HG02763 (cell line): ENCODE data around the gene STOX1.
"Not testable (repeated sequence)": the region's sequence is repeated elsewhere in the genome, so short reads cannot be mapped to it uniquely, and the experiment has no call there.

ENCODE experiments used
- ATAC-seq: cut with Tn5 transposase; IDR thresholded peaks from one replicate; pipeline ENCODE4 v1.9.1; 2021; ENCODE audit warnings: mild to moderate bottlenecking, moderate library complexity; ENCODE audit not compliant: unreplicated experiment

Gene STOX1

DNA sequence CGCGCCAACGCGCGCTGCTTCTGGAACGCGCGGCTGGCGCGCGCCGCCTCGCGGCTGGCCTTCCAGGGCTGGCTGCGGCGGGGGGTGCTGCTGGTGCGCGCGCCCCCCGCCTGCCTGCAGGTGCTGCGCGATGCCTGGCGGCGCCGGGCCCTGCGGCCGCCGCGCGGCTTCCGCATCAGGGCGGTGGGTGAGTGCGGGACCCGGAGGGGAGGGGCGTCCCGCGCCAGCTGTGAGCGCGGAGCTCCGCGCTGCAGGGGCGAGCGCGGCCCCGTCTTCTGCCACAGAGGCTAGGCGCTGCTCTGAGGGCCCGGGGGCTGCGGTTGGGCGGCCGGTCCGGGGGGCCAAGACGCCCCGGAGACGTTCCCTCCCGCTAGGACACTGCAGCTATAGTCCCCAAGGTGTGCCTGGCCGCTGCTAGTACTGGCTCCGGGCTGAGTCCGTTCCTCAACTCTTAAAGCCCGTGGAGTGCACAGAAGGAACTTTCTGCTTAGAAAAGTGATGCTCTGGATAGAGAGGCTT lies 811 bp downstream of the STOX1 start:
- not testable (repeated sequence) for ATAC-seq

DNA sequence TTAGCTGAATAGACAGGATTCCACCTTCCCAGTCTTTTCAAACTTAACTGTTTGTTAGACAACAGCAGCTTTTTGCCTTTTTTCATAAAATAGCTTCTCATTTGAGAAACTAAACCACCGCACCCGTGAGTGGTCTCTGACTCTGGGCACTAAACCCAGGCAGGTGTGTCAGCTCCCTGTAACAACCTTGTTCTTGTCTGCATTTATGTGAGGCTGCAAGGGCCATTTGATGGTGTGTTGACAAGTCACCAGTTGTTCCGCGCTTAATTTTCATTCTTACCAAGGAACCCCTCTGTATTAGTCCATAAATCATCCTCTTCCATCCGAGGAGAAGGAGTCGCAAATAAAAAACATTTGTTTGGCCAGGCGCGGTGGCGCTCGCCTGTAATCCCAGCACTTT lies 1.5 kb downstream of the STOX1 start:
- no peak for ATAC-seq

DNA sequence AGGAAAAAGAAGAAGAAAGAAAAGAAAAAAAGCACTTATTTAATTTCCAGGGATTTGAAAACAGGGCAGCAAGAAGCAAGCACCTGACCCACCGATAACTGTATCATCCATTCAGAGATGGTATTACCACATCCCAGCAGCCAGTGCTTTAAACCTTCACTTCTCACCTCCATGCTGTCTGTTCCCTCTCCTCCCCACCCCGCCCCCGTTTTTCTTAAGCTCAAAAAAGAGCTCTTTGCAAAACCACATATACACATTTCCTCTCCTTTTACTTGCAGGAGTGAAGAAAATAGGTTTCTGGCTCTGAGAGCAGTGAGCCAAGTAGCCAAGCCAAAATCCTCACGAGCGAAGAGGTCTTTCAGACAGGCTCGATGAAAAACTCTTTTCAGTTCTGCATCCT lies 2.2 kb downstream of the STOX1 start:
- no peak for ATAC-seq

DNA sequence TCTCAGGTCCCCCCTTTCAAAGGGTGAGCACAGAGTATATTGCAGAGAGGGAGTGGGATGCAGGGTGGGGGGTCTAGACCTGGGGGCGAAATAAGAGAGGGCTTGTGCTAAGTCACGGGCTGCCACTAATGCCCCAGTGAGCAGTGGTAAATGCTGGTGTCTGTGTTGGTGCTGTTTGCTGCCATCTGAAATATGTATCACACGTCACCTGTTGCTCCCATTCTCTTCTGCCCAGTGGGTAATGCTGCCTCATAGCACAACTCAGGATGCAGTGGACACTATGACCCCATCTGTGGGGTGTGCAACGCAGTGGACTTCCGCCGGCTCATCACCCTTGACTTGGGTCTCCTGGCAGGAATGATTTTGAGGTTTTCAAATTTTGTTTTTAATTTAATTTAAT lies 2.6 kb downstream of the STOX1 start:
- no peak for ATAC-seq

DNA sequence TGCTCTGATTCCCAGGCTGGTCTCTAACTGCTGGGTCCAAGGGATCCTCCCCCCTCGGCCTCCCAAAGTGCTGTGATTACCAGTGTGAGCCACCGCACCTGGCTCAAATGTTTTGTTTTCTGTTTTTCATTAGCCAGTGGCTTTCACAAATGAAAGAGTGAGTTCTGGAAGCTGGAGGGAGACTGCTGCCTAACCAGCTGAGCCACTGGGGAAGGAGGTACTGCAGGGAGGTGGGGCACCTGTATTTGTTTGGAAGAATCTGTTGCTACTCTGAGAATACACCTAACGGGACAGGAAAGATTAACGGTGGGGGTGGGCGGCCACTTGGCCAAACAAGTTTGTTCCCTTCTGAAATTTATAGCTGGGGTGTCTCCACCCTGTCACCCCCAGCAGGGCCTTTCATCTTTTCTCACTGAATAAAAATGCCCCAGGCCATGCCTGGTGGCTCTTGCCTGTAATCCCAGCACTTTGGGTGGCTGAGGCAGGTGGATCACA lies 4.7 kb downstream of the STOX1 start:
- ATAC-seq = no peak

DNA sequence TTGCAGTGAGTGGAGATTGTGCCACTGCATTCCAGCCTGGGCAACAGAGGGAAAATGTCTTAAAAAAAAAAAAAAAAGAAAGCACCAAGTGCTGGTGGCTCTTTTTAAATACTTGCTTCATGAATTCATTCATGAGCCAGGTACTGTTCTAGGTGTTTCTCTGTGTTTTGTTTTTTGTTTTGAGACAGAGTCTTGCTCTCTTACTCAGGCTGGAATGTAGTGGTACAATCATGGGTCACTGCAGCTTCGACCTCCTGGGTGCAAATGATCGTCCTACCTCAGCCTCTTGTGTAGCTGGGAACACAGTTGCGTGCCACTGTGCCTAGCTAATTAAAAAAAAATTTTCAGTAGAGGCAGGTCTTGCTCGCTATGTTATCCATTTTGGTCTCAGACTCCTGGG lies 5.3 kb downstream of the STOX1 start:
- ATAC-seq = no peak

DNA sequence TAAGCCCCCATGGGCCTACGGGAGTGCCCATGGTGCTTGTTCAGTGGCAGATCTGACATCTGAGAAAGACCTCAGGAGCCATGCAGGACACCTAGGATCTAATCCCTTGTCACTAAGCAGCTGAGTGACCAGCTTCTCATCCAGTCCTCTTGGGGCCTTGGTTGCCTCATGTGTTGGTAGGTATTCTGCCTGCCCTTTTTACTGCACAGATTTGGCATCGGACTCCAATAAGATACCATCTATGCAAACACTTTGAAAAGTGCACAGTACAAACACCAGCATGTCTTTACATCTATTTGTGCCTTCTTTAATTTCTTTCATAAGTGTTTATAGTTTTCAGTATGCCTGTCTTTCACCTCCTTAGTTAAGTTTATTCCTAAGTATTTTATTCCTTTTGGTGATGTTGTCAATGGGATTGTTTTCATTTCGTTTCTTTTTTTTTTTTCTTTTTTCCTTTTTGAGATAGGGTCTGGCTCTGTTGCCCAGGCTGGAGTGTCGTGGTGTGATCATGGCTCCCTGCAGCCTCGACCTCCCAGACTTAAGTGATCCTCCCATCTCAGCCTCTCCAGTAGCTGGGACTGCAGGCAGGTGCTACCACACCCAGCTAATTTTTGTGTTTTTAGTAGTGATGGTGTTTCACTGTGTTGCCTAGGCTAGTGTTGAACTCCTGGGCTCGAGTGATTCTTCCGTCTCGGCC lies 10.4 kb downstream of the STOX1 start:
- no peak for ATAC-seq

DNA sequence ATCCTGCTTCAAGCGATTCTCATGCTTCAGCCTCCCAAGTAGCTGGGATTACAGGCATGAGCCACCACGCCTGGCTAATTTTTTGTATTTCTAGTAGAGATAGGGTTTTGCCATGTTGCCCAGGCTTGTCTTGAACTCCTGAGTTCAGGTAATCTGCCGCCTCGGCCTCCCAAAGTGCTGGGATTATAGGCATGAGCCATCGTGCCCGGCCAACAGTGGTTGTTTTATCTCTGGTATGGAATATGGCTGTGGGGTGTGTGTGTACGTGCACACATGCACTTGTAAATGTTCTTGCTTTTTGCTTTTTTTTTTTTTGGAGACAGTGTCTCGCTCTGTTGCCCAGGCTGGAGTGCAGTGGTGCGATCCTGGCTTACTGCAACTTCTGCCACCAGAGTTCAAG lies 13.3 kb downstream of the STOX1 start:
- not testable (repeated sequence) for ATAC-seq

DNA sequence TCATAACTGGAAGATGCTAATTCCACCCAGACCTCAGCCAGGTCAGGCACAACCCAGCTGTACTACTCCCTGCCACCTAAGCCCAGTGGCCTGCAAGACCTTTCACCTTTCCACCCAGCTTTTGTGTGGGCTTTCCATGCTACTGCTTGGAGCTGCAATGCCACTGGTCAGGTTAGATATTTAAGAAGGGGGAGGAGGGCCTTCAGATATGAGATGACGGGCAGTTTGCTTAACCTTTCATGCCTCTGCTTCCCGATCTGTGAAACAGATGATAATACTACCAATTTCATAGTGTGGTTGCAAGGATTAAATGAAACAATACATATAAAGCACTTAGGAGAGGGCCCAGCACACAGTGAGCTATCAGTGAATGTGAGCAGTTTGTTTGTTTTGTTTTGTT lies 20.9 kb downstream of the STOX1 start:
- ATAC-seq = no peak

DNA sequence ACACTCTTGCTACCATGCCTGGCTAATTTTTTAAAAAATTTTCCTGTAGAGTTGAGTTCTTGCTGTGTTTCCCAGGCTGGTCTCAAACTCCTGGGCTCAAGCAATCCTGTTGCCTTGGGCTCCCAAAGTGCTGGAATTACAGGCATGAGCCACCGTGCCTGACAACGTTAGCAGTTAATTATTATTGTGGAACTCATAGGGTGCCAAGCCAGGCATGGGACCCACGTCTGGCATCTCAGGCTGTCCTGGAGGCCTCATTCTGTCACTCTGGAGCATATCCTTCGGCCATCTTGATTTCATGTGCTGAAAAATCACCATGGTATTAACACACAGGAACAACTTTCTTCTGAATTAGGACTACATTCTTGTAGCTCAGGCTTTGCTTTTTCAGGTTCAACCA lies 21.5 kb downstream of the STOX1 start:
- no peak for ATAC-seq

DNA sequence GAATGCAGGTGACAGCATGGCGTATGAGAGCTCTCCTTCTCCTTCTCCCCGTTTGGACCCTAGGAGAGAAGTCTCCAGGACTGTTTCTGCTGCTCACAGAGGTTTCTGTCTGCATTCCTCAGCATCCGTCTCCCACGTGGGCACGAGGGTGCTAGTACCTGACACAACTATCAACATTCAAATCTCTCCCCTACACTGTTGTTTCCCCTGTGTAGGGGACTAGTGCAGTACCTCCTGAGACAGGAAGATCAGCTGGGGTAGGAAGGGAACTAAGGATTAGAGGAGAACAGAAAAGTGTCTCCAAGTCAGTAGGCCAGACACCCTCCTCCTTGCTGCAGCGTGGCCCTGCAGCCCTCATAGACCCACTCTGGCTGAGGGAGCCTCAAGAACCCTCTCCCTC lies 29.0 kb downstream of the STOX1 start:
- ATAC-seq = no peak

DNA sequence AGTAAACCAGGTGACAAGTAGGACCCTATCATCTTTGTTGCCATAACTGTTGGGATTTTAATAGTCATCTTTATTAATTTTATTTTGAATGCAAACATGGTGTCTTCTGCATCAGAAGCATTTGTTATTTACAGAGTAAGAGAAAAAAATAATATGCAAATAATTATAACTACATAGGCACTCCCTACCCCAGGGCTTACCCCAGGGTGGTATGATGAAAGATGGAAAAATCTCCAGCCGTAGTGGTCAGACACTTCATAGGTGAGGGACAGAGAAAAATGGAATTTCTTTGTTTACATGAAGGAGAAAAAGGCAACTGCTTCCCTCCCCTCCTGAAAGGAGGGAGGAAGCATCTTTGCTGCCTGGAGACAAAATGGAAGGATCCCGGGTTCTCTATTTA lies 29.7 kb downstream of the STOX1 start:
- no peak for ATAC-seq

DNA sequence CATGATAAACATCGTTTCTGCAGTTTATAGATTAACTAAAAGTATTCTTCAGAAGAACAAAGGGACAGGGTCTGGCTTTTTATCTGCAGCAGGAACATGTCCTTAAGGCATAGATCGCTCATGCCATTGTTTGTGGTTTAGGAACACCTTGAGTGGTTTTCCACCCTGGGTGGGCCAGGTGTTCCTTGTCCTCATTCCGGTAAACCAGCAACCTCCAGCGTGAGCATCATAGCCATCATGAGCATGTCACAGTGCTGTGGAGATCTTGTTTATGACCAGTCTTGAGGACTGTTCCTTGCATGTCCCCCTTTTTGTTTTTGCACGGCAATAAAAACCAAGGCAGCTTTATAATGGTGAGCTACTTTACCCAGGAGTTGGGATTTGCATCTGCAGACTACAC lies 33.9 kb downstream of the STOX1 start:
- ATAC-seq = no peak

DNA sequence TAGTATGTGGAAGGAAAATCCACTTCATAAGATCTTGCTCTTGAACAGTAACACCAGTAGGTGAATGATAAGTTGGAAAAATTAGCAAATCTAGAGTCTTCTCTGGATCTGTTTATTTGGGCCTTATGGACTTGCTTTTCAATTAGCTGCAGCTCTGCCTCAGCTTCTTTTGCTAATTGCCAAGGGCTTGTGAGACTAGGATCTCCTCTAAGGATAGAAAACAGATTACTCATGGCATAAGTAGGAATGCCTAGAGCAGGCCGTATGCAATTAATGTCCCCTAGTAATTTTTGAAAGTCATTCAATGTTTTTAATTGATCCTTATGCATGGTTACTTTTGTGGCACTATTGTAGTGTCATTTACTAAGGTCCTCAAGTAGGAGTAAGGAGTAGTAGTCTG lies 37.3 kb downstream of the STOX1 start:
- ATAC-seq = no peak

DNA sequence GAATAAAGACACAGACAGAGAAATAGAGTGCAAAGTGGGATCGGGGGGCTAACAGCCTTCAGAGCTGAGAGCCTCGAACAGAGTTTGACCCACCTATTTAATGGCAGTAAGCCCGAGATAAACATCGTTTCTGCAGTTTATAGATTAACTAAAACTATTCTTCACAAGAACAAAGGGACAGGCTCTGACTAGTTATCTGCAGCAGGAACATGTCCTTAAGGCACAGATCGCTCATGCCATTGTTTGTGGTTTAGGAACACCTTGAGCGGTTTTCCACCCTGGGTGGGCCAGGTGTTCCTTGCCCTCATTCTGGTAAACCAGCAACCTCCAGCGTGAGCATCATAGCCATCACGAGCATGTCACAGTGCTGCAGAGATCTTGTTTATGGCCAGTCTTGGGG lies 40.8 kb downstream of the STOX1 start:
- not testable (repeated sequence) for ATAC-seq

DNA sequence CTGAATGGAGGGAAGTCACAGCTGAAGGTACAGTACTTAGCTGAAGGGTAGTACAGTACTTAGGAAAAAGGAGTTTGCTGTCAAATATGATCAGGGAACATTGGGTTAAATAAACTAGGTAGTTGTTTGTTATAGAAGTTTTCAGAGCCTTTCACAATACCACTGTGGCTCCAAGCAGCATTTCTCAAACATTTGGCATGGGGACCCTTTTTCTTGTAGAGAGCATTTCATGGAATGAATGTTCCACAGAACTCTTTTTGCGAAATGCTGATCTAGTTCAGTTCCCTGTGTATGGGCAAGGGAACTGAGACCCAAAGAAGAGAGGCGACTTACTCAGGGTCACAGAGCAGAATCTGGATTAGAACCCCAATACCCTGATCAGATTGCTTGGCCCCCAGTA lies 42.3 kb downstream of the STOX1 start:
- ATAC-seq = no peak

DNA sequence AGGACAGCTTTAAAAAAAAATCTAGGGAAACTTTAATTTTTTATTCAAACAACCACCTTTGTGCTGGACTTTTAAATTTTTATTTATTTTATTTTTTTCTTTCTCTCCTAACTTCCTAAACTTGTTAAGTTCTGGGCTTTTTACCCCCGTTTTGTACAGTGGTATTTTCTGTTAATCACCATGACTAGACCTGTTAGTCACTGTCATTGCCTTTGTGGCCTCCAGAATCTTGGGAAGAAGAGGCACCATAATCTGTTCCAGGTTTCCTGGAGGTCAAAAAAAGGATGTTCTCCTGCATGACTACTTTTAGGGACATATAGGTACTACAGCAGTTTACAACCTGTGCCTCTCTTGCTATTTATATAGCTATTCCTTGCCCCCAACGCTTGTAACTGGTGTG lies 42.7 kb downstream of the STOX1 start:
- ATAC-seq = no peak

DNA sequence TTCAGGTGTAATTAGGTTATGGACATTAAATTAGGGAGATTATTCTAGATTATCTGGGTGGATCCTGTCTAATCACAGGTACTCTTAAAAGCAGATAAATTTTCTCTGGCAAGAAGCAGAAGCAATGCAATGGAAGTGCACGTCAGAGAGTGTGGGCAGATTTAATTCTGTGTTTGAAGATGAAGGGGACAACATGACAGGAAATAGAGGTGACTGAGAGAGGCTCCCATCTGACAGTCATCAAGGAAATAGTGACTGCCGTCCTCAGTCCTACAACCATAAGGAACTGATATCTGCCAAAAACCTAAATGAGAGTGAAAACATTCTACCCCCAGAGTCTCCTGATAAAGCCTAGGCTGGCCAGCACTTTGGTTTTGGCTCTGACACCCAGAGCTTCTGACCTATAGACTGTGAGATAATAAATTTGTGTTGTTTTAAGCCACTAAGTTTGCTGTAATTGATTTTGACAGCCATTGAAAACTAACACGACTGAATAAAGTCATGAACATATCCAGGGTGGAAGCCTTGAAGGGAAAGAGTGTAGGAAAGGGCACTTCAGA lies 43.3 kb downstream of the STOX1 start:
- no peak for ATAC-seq

DNA sequence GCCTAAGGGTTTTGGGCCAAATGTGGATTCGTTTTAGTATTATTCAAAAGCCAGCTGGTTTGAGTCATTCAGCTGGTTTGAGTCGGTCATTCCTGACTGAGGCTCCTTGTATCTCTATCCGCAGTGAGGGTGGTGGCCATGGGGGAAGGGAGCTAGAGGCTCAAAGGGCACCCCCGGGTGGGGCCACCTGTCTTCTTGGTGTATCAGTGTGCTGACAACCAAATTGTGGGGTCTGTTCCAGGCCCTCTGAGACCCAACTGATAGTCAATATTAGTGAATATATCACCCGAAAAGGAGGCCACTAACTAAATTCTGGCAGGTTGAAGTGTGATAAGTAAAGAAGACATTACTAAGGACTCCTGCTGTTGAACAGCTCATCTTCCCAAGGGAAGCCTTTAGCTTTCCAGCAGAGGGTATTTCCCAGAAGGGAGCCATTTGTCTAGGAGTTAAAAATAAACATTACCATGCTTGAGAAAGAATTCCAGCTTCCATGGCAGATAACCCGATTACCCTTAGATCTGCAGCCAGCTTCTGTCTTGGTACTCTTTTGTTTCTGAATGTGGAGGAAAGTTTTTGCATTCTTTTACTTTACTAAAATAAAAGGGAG lies 43.9 kb downstream of the STOX1 start:
- no peak for ATAC-seq

DNA sequence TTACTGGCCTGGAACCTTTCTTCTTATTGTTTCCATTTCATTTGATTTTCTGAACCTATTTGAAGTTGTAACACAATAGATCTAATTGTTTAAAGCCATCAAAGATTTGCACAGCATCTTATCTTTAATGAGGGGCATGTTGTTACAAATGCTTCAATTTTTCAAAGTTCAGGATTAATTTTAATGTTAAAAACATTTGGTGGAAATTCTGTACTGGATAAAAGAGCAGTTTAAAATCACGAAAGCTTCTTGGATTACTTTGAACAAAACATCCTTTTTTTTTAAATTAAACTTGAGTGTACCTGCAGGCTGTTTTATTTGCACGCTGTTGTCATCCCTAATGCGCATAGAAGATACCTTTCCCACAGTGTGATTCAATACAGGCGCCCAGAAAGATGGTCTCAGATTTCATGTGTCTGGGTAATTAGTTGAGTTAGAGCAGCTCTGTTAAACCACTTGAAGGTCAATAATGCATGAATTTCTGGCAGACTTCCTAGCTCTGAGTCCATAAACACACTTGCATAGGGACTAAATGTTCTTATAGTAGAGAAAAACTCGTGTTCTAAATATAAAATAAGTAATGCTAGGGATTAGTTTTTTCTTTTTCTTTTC lies 44.5 kb downstream of the STOX1 start:
- no peak for ATAC-seq

DNA sequence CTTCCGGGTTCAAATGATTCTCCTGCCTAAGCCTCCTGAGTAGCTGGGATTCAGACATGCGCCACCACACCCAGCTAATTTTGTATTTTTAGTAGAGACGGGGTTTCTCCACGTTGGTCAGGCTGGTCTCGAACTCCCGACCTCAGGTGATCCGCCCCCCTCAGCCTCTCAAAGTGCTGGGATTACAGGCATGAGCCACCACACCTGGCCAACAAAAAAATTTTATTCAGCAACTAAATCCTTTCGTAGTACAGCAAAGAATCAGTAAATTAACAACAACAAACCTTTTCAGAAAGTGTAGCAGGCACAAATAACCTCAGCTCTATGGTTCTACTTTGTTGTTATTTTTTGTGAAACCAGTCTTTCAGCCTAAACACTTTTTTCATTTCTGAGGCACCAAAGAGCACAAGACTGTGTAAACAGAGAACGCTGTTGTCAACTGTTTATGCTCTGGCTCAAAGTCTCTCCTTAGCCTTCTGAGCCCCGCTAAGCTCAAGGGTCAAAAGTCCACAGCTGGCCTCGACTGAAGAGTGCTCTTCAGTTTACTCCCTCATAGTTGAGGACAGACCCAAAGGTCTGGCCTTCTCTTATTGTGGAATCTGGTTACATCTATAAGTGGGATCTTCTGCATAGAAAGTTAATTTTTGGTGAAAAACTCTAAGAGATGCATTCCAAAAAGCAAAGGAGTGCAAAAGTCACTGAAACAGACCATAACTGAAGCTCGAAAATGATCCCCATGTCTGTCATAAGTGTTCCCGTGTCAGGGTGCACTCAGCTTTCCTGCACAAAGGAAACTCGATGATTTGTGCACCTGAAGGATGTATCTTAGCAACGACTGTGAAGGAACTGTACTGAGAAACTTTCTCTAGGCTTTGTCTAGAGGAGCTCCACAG lies 49.2 kb downstream of the STOX1 start:
- no peak for ATAC-seq
